IMR-90 (cell line): Measurements from ENCODE around the gene SLC12A7. TPM values are rescaled to one million over a fixed set of nuclear protein-coding genes. Genes with fewer than 3 reads are reported as not detected.

Experiments
- ATAC-seq: fragments of 200-7000 bp; cut with Tn5 transposase; 2 replicates; pipeline ENCODE4 v1.9.1; 2020; ENCODE audit warnings: low read depth, mild to moderate bottlenecking, moderate library complexity
- BruUV-seq: library from RNA; stranded (reverse); fragments of 400-500 nt; replicated peaks from 2 replicates; lab custom pipeline; 2021; lab: Mats Ljungman, UMichigan
- CTCF ChIA-PET: fragments of 300-600 bp; formaldehyde crosslinking; extraction: SDS; loops from one replicate; lab custom pipeline; 2021; ENCODE audit warnings: antibody characterized with exemption; lab: Yijun Ruan, JAX
- POLR2A ChIA-PET: fragments of 300-600 bp; sonication (Branson Sonifier 250); formaldehyde crosslinking; loops from one replicate; lab custom pipeline; 2022; ENCODE audit warnings: antibody characterized with exemption; ENCODE audit not compliant: unreplicated experiment; lab: Charles Lee
- DNase-seq: peaks from one replicate; pipeline ENCODE4 v3.0.0; 2013
- H2AFZ ChIP-seq: replicated peaks from 2 replicates; pipeline ENCODE3; 2013; ENCODE audit warnings: low read length, mild to moderate bottlenecking; ENCODE audit not compliant: poor library complexity
- H2AK5ac ChIP-seq: 2 replicates; pipeline ENCODE4 v1.6.1; 2013; ENCODE audit warnings: low read depth, low read length, inconsistent platforms
- H2AK9ac ChIP-seq: replicated peaks from 2 replicates; pipeline ENCODE3; 2013; ENCODE audit warnings: mild to moderate bottlenecking, low read depth, low read length, moderate library complexity; ENCODE audit not compliant: poor library complexity
- H2BK120ac ChIP-seq: 2 replicates; pipeline ENCODE4 v1.6.1; 2013; ENCODE audit warnings: low read depth, low read length, inconsistent platforms
- H2BK15ac ChIP-seq: 3 replicates; pipeline ENCODE4 v1.6.1; 2013; ENCODE audit warnings: low read depth, low read length, inconsistent platforms
- H2BK20ac ChIP-seq: 2 replicates; pipeline ENCODE4 v1.6.1; 2013; ENCODE audit warnings: low read depth, mild to moderate bottlenecking, inconsistent platforms, low read length, moderate library complexity
- H2BK5ac ChIP-seq: 2 replicates; pipeline ENCODE4 v1.6.1; 2013; ENCODE audit warnings: mild to moderate bottlenecking, low read depth, low read length, inconsistent platforms; ENCODE audit not compliant: poor library complexity, severe bottlenecking
- H3K14ac ChIP-seq: replicated peaks from 2 replicates; pipeline ENCODE4 v1.6.1; 2013; ENCODE audit warnings: low read depth, low read length, inconsistent platforms
- H3K18ac ChIP-seq: 2 replicates; pipeline ENCODE4 v1.6.1; 2013; ENCODE audit warnings: low read depth, low read length, control low read depth
- H3K23ac ChIP-seq: 2 replicates; pipeline ENCODE4 v1.6.1; 2013; ENCODE audit warnings: low read depth, low read length, inconsistent platforms
- H3K27ac ChIP-seq: 2 replicates; pipeline ENCODE4 v1.5.1; 2013; ENCODE audit warnings: mild to moderate bottlenecking, control low read depth, low read length; ENCODE audit not compliant: insufficient read depth
- H3K27me3 ChIP-seq: 2 replicates; pipeline ENCODE4 v1.6.1; 2013; ENCODE audit warnings: low read length; ENCODE audit not compliant: control insufficient read depth, insufficient read depth
- H3K36me3 ChIP-seq: 2 replicates; pipeline ENCODE4 v1.6.1; 2013; ENCODE audit warnings: low read length, mixed read lengths; ENCODE audit not compliant: control insufficient read depth, insufficient read depth
- H3K4ac ChIP-seq: 2 replicates; pipeline ENCODE4 v1.6.1; 2013; ENCODE audit warnings: low read depth, low read length, inconsistent platforms
- H3K4me1 ChIP-seq: 2 replicates; pipeline ENCODE4 v1.6.1; 2013; ENCODE audit warnings: low read length, mixed read lengths; ENCODE audit not compliant: control insufficient read depth, insufficient read depth
- H3K4me2 ChIP-seq: 2 replicates; pipeline ENCODE4 v1.6.1; 2013; ENCODE audit warnings: low read depth, mild to moderate bottlenecking, control low read depth, low read length, moderate library complexity
- H3K4me3 ChIP-seq: 2 replicates; pipeline ENCODE4 v1.5.1; 2013; ENCODE audit warnings: low read depth, mild to moderate bottlenecking, control low read depth, low read length, moderate library complexity; ENCODE audit not compliant: insufficient read depth
- H3K56ac ChIP-seq: 2 replicates; pipeline ENCODE4 v1.6.1; 2013; ENCODE audit warnings: low read length, inconsistent platforms; ENCODE audit not compliant: insufficient read depth; ENCODE audit errors: extremely low read depth
- H3K79me1 ChIP-seq, 2 experiments: 2 replicates each; pipeline ENCODE4 v1.6.1; 2013; ENCODE audit warnings: low read length in 2 of 2, inconsistent platforms in 1 of 2, low read depth in 1 of 2
- H3K9ac ChIP-seq: 2 replicates; pipeline ENCODE4 v1.6.1; 2013; ENCODE audit warnings: low read depth, low read length, control low read depth
- H3K9me1 ChIP-seq: 2 replicates; pipeline ENCODE4 v1.6.1; 2013; ENCODE audit warnings: low read length, inconsistent platforms; ENCODE audit not compliant: insufficient read depth
- H3K9me3 ChIP-seq: 2 replicates; pipeline ENCODE4 v1.6.1; 2013; ENCODE audit warnings: low read length; ENCODE audit not compliant: control insufficient read depth, insufficient read depth
- H4K20me1 ChIP-seq: 2 replicates; pipeline ENCODE4 v1.6.1; 2013; ENCODE audit warnings: low read length, inconsistent platforms; ENCODE audit not compliant: insufficient read depth
- H4K5ac ChIP-seq: 2 replicates; pipeline ENCODE4 v1.6.1; 2013; ENCODE audit warnings: mild to moderate bottlenecking, low read depth, low read length, control low read depth
- H4K8ac ChIP-seq, 2 experiments: 2 replicates each; pipeline ENCODE4 v1.6.1; 2013; ENCODE audit warnings: low read depth in 2 of 2, low read length in 2 of 2, control low read depth in 1 of 2, inconsistent platforms in 1 of 2
- H4K91ac ChIP-seq: 2 replicates; pipeline ENCODE4 v1.6.1; 2013; ENCODE audit warnings: low read depth, low read length, inconsistent platforms; ENCODE audit not compliant: insufficient read depth
- BHLHE40 ChIP-seq: fragments of 150-350 bp; IDR thresholded peaks from 2 replicates; pipeline ENCODE4 v1.6.1; 2016; ENCODE audit warnings: mild to moderate bottlenecking, low read depth, low read length
- MAZ ChIP-seq: IDR thresholded peaks from 2 replicates; pipeline ENCODE4 v1.6.1; 2012; ENCODE audit warnings: low read depth, mild to moderate bottlenecking, low read length, improper control_type of control experiment, moderate library complexity, borderline replicate concordance
- WGBS, 2 experiments: methylation state at CpG; one replicate each; pipeline versions ENCODE4 v1.1.5 to v1.1.7; 2013; ENCODE audit warnings: missing lambda C conversion rate in 2 of 2; ENCODE audit not compliant: insufficient read length in 1 of 2; ENCODE audit errors: extremely low coverage in 2 of 2; 5-methylcytosine and 5-hydroxymethylcytosine counted together
- dilution Hi-C: fragments of 300-500 bp; cut with HindIII; formaldehyde crosslinking; loops from one replicate; pipeline ENCODE4 v1.14.3; 2018; ENCODE audit warnings: low sequenced_read_pairs; ENCODE audit not compliant: unreplicated experiment
- in situ Hi-C: fragments of 300-500 bp; cut with MboI; formaldehyde crosslinking; loops from 3 replicates; pipeline ENCODE4 v1.14.3; 2019; ENCODE audit warnings: low sequenced_read_pairs, inconsistent platforms, mixed read lengths
- intact Hi-C: fragments of 100-400 bp; cut with micrococcal nuclease; formaldehyde crosslinking; loops from 2 replicates; pipeline ENCODE4 v1.10.0; 2022
- polyA plus RNA-seq, 3 experiments: library from polyadenylated mRNA; depleted of rRNA; stranded (reverse); fragments of >200 nt; gene quantifications; 2 replicates each; pipeline ENCODE4 v1.2.3, GENCODE V29; 2012; ENCODE audit warnings: low replicate concordance in 1 of 3
- total RNA-seq: library from RNA; depleted of rRNA; stranded (reverse); fragments of >200 nt; gene quantifications from 2 replicates; pipeline ENCODE4 v1.2.3, GENCODE V29; 2012

Gene SLC12A7
- total and polyA plus RNA-seq, 2 of the 4 experiments (the other 2 are of a cell fraction) = 3.0 to 6.1 TPM

DNA sequence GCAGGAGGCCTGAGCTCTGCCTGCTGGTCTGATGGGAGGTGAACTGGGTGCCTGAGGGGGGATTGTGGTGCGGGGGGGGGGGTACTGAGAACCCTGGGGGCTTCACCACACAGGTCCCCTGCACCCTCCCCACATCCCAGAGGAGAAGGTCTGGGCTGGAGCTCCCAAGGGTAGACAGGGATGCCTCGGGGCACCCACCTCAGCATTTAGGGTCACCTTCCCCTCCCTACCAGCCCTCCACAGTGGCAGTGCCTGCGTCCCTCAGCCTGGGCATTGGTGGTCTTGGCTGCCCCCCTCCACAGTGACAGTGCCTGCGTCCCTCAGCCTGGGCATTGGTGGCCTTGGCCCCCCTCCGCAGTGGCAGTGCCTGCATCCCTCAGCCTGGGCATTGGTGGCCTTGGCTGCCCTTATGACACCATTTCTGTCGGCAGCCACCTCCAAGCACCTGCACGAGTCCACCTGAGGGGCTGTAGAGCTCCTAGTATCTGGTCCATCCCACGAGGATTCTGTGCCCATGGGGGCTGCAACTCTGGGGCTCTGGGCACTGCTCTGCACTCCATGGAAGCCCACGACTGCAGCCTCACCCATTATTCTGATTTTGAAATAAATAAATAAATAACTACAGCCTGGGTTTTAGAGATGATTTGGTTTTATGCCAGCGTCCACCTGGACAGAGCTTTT lies 81.8 kb downstream of the SLC12A7 start:
- no peak overlapping the region for H3K4ac ChIP-seq
- dilution Hi-C loops (no loop called here), in situ Hi-C loops (no loop called here), intact Hi-C loops (no loop called here)
- H3K4me1 ChIP-seq = no peaks in the 10 kb centered on the region
- no peak for TF ChIP-seq BHLHE40
- no peak for TF ChIP-seq MAZ
- H2BK15ac ChIP-seq = no peak overlapping the region
- no peak overlapping the region for H2AK5ac ChIP-seq
- H4K8ac ChIP-seq = no peak overlapping the region
- peaks cover 18% of the 10 kb centered on the region for H3K27me3 ChIP-seq
- ChIA-PET POLR2A (no interaction called here), CTCF (no interaction called here)
- H2BK5ac ChIP-seq = no peak overlapping the region
- no peak overlapping the region for H2AFZ ChIP-seq
- no peak overlapping the region for H3K27ac ChIP-seq
- H3K36me3 ChIP-seq = no peaks in the 10 kb centered on the region
- H3K18ac ChIP-seq = no peak overlapping the region
- no peak overlapping the region for H3K4me2 ChIP-seq
- no peaks in the 10 kb centered on the region for H4K20me1 ChIP-seq
- H3K9me3 ChIP-seq = no peaks in the 10 kb centered on the region
- H3K9me1 ChIP-seq = no peaks in the 10 kb centered on the region
- BruUV-seq = no TSS peak
- WGBS, 2 experiments = 89% methylated on average over 3 of the region's 10 CpGs; no CpG with 5 or more reads in 1 of the 2 experiments
- DNase-seq (no peak), ATAC-seq (no peak)
- H2BK120ac ChIP-seq = no peak overlapping the region
- no peak overlapping the region for H3K9ac ChIP-seq
- H2AK9ac ChIP-seq = no peak overlapping the region
- H2BK20ac ChIP-seq = no peak overlapping the region
- no peak overlapping the region for H4K91ac ChIP-seq
- no peaks in the 10 kb centered on the region for H3K79me1 ChIP-seq
- H3K4me3 ChIP-seq = no peak overlapping the region
- no peak overlapping the region for H3K23ac ChIP-seq
- no peak overlapping the region for H3K56ac ChIP-seq
- H4K5ac ChIP-seq = no peak overlapping the region
- H3K14ac ChIP-seq = no peak overlapping the region
